WTC11 (cell line): ENCODE measurements around the gene LDLRAD4.

ENCODE experiments used
- NFE2L1 ChIP-seq: sonication (generic); formaldehyde crosslinking; IDR thresholded peaks from 2 replicates; pipeline ENCODE4 v1.8.1; 2023; ENCODE audit warnings: missing genetic modification reagents
- SP1 ChIP-seq: sonication (generic); formaldehyde crosslinking; conservative IDR thresholded peaks from 2 replicates; pipeline ENCODE4 v1.8.1; 2022; ENCODE audit warnings: missing genetic modification reagents
- TEAD4 ChIP-seq: sonication (generic); formaldehyde crosslinking; IDR thresholded peaks from 2 replicates; pipeline ENCODE4 v1.8.0; 2022; ENCODE audit warnings: mild to moderate bottlenecking, missing genetic modification reagents
- TP53 ChIP-seq: sonication (generic); formaldehyde crosslinking; IDR thresholded peaks from 2 replicates; pipeline ENCODE4 v1.8.1; 2023; ENCODE audit warnings: mild to moderate bottlenecking, missing genetic modification reagents
- ZNF416 ChIP-seq: fragments of 250-450 bp; sonication (Bioruptor Pico); IDR thresholded peaks from 2 replicates; pipeline ENCODE4 v1.9.0; 2021; ENCODE audit warnings: mild to moderate bottlenecking, inconsistent platforms
- TF ChIP-seq, protein P1 (sequence below): fragments of 200-600 bp; IDR thresholded peaks from 2 replicates; pipeline ENCODE4 v1.8.0; 2022; ENCODE audit warnings: antibody characterized with exemption
- TF ChIP-seq, protein P2 (sequence below): fragments of 250-450 bp; sonication (Bioruptor Pico); IDR thresholded peaks from 2 replicates; pipeline ENCODE4 v2.1.2; 2022; ENCODE audit warnings: mild to moderate bottlenecking, moderate library complexity
- TF ChIP-seq, protein P3 (sequence below): sonication (generic); formaldehyde crosslinking; IDR thresholded peaks from 2 replicates; pipeline ENCODE4 v1.8.1; 2023; ENCODE audit warnings: mild to moderate bottlenecking, missing genetic modification reagents, moderate library complexity
- TF ChIP-seq, protein P4 (sequence below): sonication (generic); formaldehyde crosslinking; IDR thresholded peaks from 2 replicates; pipeline ENCODE4 v1.8.0; 2022; ENCODE audit warnings: mild to moderate bottlenecking, missing genetic modification reagents
- TF ChIP-seq, protein P5 (sequence below): sonication (generic); formaldehyde crosslinking; IDR thresholded peaks from 2 replicates; pipeline ENCODE4 v1.8.1; 2022; ENCODE audit warnings: missing genetic modification reagents, borderline replicate concordance
- TF ChIP-seq, protein P6 (sequence below): sonication (generic); formaldehyde crosslinking; IDR thresholded peaks from 2 replicates; pipeline ENCODE4 v1.8.1; 2023; ENCODE audit warnings: mild to moderate bottlenecking, missing genetic modification reagents
- TF ChIP-seq, protein P7 (sequence below): sonication (generic); formaldehyde crosslinking; IDR thresholded peaks from 2 replicates; pipeline ENCODE4 v1.8.0; 2023; ENCODE audit warnings: mild to moderate bottlenecking, missing genetic modification reagents
- TF ChIP-seq, protein P8 (sequence below): sonication (generic); formaldehyde crosslinking; IDR thresholded peaks from 2 replicates; pipeline ENCODE4 v1.8.1; 2022; ENCODE audit warnings: mild to moderate bottlenecking, missing genetic modification reagents, moderate library complexity, borderline replicate concordance
- TF ChIP-seq, protein P9 (sequence below): sonication (generic); formaldehyde crosslinking; IDR thresholded peaks from 2 replicates; pipeline ENCODE4 v1.8.0; 2022; ENCODE audit warnings: mild to moderate bottlenecking, missing genetic modification reagents

DNA sequence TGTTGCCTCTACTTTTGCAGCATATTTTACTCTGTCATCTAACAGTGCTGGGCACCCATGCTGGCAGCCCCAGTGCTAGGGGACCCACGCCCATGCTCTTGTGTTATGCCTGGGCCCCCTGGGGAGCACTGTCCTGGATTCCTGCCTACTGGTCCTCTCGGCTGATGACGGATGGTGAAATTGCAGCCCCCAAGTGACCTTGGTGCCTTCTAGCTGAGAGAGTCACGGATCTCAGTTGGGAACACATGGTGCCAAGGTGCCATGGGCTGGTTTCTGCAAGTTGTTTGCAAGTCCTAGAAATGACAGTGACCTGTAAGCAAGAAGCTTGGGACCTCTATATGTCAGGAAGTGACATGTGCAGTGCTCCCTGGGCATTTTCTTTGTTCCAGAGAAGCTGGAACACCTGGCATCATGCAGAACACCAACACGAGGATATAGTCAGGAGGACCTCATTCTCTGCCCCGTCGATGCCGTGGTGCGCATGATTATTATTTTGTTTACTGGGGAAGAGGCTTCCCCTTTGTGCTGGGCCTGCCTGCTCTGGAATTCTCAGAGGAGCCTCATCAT, 187.6 kb downstream of the LDLRAD4 start:
- TF ChIP-seq TP53 (CRISPR knock-in tag), result no peak
- TF ChIP-seq, protein P1, sequence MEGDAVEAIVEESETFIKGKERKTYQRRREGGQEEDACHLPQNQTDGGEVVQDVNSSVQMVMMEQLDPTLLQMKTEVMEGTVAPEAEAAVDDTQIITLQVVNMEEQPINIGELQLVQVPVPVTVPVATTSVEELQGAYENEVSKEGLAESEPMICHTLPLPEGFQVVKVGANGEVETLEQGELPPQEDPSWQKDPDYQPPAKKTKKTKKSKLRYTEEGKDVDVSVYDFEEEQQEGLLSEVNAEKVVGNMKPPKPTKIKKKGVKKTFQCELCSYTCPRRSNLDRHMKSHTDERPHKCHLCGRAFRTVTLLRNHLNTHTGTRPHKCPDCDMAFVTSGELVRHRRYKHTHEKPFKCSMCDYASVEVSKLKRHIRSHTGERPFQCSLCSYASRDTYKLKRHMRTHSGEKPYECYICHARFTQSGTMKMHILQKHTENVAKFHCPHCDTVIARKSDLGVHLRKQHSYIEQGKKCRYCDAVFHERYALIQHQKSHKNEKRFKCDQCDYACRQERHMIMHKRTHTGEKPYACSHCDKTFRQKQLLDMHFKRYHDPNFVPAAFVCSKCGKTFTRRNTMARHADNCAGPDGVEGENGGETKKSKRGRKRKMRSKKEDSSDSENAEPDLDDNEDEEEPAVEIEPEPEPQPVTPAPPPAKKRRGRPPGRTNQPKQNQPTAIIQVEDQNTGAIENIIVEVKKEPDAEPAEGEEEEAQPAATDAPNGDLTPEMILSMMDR, result no peak
- TF ChIP-seq, protein P2, sequence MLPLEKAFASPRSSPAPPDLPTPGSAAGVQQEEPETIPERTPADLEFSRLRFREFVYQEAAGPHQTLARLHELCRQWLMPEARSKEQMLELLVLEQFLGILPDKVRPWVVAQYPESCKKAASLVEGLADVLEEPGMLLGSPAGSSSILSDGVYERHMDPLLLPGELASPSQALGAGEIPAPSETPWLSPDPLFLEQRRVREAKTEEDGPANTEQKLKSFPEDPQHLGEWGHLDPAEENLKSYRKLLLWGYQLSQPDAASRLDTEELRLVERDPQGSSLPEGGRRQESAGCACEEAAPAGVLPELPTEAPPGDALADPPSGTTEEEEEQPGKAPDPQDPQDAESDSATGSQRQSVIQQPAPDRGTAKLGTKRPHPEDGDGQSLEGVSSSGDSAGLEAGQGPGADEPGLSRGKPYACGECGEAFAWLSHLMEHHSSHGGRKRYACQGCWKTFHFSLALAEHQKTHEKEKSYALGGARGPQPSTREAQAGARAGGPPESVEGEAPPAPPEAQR (CRISPR knock-in tag), result no peak
- TF ChIP-seq SP1 (CRISPR knock-in tag), result no peak
- no peak for TF ChIP-seq ZNF416
- TF ChIP-seq TEAD4, result no peak
- TF ChIP-seq, protein P3, sequence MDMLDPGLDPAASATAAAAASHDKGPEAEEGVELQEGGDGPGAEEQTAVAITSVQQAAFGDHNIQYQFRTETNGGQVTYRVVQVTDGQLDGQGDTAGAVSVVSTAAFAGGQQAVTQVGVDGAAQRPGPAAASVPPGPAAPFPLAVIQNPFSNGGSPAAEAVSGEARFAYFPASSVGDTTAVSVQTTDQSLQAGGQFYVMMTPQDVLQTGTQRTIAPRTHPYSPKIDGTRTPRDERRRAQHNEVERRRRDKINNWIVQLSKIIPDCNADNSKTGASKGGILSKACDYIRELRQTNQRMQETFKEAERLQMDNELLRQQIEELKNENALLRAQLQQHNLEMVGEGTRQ (CRISPR knock-in tag), result no peak
- TF ChIP-seq, protein P4, sequence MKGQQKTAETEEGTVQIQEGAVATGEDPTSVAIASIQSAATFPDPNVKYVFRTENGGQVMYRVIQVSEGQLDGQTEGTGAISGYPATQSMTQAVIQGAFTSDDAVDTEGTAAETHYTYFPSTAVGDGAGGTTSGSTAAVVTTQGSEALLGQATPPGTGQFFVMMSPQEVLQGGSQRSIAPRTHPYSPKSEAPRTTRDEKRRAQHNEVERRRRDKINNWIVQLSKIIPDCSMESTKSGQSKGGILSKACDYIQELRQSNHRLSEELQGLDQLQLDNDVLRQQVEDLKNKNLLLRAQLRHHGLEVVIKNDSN (CRISPR knock-in tag), result no peak
- TF ChIP-seq, protein P5, sequence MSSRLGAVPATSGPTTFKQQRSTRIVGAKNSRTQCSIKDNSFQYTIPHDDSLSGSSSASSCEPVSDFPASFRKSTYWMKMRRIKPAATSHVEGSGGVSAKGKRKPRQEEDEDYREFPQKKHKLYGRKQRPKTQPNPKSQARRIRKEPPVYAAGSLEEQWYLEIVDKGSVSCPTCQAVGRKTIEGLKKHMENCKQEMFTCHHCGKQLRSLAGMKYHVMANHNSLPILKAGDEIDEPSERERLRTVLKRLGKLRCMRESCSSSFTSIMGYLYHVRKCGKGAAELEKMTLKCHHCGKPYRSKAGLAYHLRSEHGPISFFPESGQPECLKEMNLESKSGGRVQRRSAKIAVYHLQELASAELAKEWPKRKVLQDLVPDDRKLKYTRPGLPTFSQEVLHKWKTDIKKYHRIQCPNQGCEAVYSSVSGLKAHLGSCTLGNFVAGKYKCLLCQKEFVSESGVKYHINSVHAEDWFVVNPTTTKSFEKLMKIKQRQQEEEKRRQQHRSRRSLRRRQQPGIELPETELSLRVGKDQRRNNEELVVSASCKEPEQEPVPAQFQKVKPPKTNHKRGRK (CRISPR knock-in tag), result no peak
- no peak for TF ChIP-seq NFE2L1 (CRISPR knock-in tag)
- TF ChIP-seq, protein P6, sequence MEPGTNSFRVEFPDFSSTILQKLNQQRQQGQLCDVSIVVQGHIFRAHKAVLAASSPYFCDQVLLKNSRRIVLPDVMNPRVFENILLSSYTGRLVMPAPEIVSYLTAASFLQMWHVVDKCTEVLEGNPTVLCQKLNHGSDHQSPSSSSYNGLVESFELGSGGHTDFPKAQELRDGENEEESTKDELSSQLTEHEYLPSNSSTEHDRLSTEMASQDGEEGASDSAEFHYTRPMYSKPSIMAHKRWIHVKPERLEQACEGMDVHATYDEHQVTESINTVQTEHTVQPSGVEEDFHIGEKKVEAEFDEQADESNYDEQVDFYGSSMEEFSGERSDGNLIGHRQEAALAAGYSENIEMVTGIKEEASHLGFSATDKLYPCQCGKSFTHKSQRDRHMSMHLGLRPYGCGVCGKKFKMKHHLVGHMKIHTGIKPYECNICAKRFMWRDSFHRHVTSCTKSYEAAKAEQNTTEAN (CRISPR knock-in tag), result no peak
- TF ChIP-seq, protein P7, sequence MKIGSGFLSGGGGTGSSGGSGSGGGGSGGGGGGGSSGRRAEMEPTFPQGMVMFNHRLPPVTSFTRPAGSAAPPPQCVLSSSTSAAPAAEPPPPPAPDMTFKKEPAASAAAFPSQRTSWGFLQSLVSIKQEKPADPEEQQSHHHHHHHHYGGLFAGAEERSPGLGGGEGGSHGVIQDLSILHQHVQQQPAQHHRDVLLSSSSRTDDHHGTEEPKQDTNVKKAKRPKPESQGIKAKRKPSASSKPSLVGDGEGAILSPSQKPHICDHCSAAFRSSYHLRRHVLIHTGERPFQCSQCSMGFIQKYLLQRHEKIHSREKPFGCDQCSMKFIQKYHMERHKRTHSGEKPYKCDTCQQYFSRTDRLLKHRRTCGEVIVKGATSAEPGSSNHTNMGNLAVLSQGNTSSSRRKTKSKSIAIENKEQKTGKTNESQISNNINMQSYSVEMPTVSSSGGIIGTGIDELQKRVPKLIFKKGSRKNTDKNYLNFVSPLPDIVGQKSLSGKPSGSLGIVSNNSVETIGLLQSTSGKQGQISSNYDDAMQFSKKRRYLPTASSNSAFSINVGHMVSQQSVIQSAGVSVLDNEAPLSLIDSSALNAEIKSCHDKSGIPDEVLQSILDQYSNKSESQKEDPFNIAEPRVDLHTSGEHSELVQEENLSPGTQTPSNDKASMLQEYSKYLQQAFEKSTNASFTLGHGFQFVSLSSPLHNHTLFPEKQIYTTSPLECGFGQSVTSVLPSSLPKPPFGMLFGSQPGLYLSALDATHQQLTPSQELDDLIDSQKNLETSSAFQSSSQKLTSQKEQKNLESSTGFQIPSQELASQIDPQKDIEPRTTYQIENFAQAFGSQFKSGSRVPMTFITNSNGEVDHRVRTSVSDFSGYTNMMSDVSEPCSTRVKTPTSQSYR (CRISPR knock-in tag), result no peak
- TF ChIP-seq, protein P8, sequence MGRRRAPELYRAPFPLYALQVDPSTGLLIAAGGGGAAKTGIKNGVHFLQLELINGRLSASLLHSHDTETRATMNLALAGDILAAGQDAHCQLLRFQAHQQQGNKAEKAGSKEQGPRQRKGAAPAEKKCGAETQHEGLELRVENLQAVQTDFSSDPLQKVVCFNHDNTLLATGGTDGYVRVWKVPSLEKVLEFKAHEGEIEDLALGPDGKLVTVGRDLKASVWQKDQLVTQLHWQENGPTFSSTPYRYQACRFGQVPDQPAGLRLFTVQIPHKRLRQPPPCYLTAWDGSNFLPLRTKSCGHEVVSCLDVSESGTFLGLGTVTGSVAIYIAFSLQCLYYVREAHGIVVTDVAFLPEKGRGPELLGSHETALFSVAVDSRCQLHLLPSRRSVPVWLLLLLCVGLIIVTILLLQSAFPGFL (CRISPR knock-in tag), result no peak
- TF ChIP-seq, protein P9, sequence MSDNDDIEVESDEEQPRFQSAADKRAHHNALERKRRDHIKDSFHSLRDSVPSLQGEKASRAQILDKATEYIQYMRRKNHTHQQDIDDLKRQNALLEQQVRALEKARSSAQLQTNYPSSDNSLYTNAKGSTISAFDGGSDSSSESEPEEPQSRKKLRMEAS, result no peak
